WTC11 (cell line): ENCODE results near the gene ARHGAP32.

Source experiments
- AFF4 ChIP-seq: sonication (generic); formaldehyde crosslinking; IDR thresholded peaks from 2 replicates; pipeline ENCODE4 v1.8.1; 2023; ENCODE audit warnings: mild to moderate bottlenecking, missing genetic modification reagents, borderline replicate concordance
- ARID4B ChIP-seq: sonication (generic); formaldehyde crosslinking; IDR thresholded peaks from 2 replicates; pipeline ENCODE4 v1.8.0; 2023; ENCODE audit warnings: missing genetic modification reagents, mild to moderate bottlenecking, borderline replicate concordance
- CTCF ChIP-seq: fragments of 200-600 bp; IDR thresholded peaks from 2 replicates; pipeline ENCODE4 v1.8.0; 2022; ENCODE audit warnings: antibody characterized with exemption
- HMGXB4 ChIP-seq: sonication (generic); formaldehyde crosslinking; IDR thresholded peaks from 2 replicates; pipeline ENCODE4 v1.8.1; 2023; ENCODE audit warnings: mild to moderate bottlenecking, moderate library complexity, missing genetic modification reagents
- JUN ChIP-seq: sonication (generic); formaldehyde crosslinking; IDR thresholded peaks from 2 replicates; pipeline ENCODE4 v1.8.0; 2023; ENCODE audit warnings: mild to moderate bottlenecking, missing genetic modification reagents
- NR2C2 ChIP-seq: sonication (generic); formaldehyde crosslinking; IDR thresholded peaks from 2 replicates; pipeline ENCODE4 v1.8.0; 2022; ENCODE audit warnings: mild to moderate bottlenecking, missing genetic modification reagents
- SP1 ChIP-seq: sonication (generic); formaldehyde crosslinking; conservative IDR thresholded peaks from 2 replicates; pipeline ENCODE4 v1.8.1; 2022; ENCODE audit warnings: missing genetic modification reagents

- TF ChIP-seq HMGXB4 (CRISPR knock-in tag) (no peak), CTCF (no peak), NR2C2 (no peak), AFF4 (CRISPR knock-in tag) (no peak), SP1 (CRISPR knock-in tag) (no peak), ARID4B (CRISPR knock-in tag) (no peak), JUN (CRISPR knock-in tag) (no peak)
Observed at GRCh38 chr11:128924104-128924503, 268.0 kb downstream of the ARHGAP32 start.
